Peyer's patch (tissue), 4 donors: ENCODE data around the gene KIF26B.

ENCODE experiments used
- CTCF ChIP-seq, 6 experiments: fragments of 450-650 bp in 4 of 6; fragments of 200-600 bp in 2 of 6; sonication (generic) in 1 of 6; IDR thresholded peaks; one replicate each; pipeline ENCODE4 v1.5.1; 2017 to 2019; ENCODE audit warnings: antibody characterized with exemption in 6 of 6, mild to moderate bottlenecking in 3 of 6, moderate library complexity in 1 of 6
- POLR2A ChIP-seq, 2 donors: fragments of 450-650 bp; IDR thresholded peaks; one replicate each; pipeline ENCODE4 v1.5.1; 2017; ENCODE audit warnings: antibody characterized with exemption in 2 of 2, mild to moderate bottlenecking in 2 of 2, moderate library complexity in 2 of 2

GRCh38 chr1:245486775-245487470 lies 332.1 kb downstream of the KIF26B start:
- TF ChIP-seq CTCF (IDR thresholded peaks at IDR 0.05) = no peak
- no peak for TF ChIP-seq POLR2A (IDR thresholded peaks at IDR 0.05)
